NCI-H524 treated with DMSO at 0.1 percent for 48 hours (cell line): Measurements from ENCODE around the gene BORCS8.
A peak's percentile ranks its signal among the peaks of the same experiment; 100 is the strongest.
"Not testable (repeated sequence)": the region's sequence is repeated elsewhere in the genome, so short reads cannot be mapped to it uniquely, and the experiment has no call there.

ENCODE experiments used
- DNase-seq: peaks from one replicate; lab custom pipeline; 2025; lab: John Stamatoyannopoulos, UW

BORCS8 gene

GRCh38 chr19:19192078-19192882, at the start of gene BORCS8, which contains the start of gene RFXANK:
Gene BORCS8, minus strand, starts transcription at chr19:19192152. Its CDS starts 35 bp downstream, at chr19:19192117.
Gene RFXANK, plus strand, starts transcription at chr19:19192258. Its CDS starts 1,689 bp downstream, at chr19:19193947.
- peak; percentile 97 for DNase-seq

DNA sequence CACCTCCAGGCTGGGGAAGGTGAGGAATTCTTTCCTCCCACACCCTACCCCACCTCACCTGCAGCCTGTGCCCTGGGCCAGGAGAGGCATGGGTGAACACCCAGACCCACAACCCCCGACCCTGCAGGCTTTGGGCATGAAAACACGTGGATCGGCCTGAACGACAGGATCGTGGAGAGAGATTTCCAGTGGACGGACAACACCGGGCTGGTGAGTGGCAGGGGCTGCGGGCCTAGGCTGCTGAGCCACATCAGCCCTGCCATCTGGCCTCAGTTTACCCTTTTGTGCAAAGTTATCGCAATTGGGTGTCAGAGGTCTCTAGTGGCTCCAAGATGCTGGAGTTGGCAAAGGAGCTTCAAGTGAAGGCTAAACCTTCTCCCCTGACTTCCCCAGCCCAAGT, 48.5 kb upstream of the BORCS8 start:
- DNase-seq, result no peak

DNA sequence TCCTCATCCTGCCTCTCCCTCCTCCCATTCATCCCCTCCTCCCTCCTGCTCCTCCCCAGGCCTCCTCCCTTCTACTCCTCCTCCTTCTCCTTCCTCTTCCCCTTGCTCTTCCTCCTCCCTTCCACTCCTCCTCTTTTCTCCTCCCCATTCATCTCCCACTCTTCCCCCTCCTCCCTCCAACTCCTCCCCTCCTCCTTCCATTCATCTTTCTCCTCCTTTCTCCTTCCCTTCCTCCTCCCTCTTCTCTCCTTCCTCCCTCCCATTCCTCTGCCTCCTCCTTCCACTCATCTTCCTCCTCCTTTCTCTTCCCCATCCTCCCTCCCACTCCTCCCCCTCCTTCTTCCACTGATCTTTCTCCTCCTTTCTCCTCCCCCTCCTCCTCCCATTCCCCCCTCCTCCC, 47.7 kb upstream of the BORCS8 start:
- no peak for DNase-seq

- DNase-seq, result no peak
These were observed 46.4 kb upstream of the BORCS8 start for GRCh38 chr19:19238126-19238894.

GRCh38 chr19:19236173-19236572, 44.2 kb upstream of the BORCS8 start:
- DNase-seq, result no peak

- DNase-seq, result no peak
These were observed 42.4 kb upstream of the BORCS8 start for GRCh38 chr19:19234220-19234816.

DNA sequence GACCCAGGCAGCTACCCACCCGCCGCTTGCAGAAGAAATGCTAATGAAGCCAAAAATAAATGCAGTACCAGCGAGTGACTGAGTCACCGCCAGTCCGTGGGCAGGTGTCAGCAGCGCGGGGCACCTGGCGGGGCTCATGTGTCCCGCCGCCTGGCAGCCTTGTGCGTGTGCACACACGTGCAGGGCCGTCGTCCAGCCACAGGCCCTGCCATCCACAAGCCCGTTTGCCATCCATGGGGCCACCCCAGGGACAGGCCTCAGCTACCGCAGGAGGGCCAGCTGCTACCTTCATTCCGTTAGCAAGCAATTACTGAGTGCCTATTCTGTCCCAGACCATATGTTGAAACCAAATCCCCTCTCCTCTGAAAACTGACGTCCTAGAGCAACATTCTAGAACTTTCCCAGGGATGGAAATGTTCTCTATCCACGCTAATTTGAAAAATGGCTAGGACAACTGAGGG, 40.3 kb upstream of the BORCS8 start:
- DNase-seq, result peak; percentile 61

GRCh38 chr19:19230999-19231398, 39.0 kb upstream of the BORCS8 start:
- peak; percentile 65 for DNase-seq

GRCh38 chr19:19229701-19230100, 37.7 kb upstream of the BORCS8 start:
- no peak for DNase-seq

DNA sequence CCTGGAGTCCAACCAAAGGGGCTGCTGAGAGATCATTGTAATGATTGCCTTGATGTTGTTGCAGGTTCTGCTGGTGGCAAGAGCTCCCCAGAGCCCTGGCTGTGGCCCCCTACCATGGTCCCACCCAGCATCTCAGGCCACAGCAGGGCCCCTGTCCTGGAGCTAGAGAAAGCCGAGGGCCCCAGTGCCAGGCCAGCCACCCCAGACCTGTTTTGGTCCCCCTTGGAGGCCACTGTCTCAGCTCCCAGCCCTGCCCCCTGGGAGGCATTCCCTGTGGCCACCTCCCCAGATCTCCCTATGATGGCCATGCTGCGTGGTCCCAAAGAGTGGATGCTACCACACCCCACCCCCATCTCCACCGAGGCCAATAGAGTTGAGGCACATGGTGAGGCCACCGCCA, 35.3 kb upstream of the BORCS8 start:
- DNase-seq, result no peak

DNA sequence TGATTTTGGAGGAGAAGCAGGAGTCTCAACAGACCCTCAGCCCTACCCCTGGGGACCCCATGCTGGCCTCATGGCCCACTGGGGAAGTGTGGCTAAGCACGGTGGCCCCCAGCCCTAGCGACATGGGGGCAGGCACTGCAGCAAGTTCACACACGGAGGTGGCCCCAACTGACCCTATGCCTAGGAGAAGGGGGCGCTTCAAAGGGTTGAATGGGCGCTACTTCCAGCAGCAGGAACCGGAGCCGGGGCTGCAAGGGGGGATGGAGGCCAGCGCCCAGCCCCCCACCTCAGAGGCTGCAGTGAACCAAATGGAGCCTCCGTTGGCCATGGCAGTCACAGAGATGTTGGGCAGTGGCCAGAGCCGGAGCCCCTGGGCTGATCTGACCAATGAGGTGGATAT, 34.7 kb upstream of the BORCS8 start:
- DNase-seq, result no peak

DNA sequence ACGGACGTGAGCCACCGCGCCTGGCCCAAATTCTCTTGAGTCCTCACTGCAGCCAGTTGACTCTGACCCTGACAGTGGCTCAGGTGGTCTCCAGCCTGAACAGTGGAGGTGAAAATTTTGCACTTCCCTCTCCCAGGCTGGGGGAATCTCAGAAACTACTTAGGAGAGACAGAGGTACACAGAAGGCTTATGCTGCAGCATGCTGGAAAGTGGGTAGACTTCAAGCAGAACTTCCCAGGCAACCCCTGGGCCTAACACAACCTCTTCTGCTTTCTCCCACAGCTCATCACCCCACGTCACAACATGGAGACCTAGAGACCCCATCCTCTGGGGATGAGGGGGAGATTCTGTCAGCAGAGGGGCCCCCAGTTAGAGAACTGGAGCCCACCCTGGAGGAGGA, 34.3 kb upstream of the BORCS8 start:
- no peak for DNase-seq

GRCh38 chr19:19224852-19225494, 33.0 kb upstream of the BORCS8 start:
- DNase-seq, result no peak

- no peak for DNase-seq
These were observed 32.3 kb upstream of the BORCS8 start for GRCh38 chr19:19224150-19224851.

DNA sequence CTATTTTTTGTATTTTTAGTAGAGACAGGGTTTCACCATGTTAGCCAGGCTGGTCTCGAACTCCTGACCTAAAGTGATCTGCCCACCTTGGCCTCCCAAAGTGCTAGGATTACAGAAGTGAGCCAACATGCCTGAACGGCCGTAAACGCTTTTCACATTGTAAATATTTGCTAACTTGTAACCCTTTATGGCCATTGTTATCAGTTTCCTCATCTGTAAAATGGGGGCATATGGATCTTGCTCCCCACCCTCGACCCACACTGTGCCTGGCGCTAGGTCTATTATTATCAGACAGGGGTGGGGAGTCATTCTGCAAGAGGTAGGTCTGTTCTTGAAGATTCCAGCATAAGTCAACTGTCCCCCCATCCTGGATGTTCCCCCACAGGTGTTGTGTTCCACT, 31.7 kb upstream of the BORCS8 start:
- DNase-seq, result no peak

- DNase-seq, result no peak
These were observed 31.1 kb upstream of the BORCS8 start for GRCh38 chr19:19223060-19223459.

DNA sequence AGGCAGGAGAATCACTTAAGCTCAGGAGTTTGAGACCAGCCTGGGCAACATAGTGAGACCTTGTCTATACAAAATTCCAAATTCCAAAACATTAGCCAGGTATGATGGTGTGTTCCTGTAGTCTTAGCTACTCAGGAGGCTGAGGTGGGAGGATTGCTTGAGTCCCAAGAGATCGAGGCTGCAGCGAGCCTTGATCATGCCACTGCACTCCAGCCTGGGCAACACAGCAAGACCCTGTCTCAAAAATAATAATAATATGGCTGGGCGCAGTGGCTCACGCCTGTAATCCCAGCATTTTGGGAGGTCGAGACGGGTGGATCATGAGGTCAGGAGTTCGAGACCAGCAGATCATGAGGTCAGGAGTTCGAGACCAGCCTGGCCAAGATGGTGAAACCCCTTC, 29.0 kb upstream of the BORCS8 start:
- not testable (repeated sequence) for DNase-seq

- no peak for DNase-seq
These were observed 27.0 kb upstream of the BORCS8 start for GRCh38 chr19:19218911-19219310.

DNA sequence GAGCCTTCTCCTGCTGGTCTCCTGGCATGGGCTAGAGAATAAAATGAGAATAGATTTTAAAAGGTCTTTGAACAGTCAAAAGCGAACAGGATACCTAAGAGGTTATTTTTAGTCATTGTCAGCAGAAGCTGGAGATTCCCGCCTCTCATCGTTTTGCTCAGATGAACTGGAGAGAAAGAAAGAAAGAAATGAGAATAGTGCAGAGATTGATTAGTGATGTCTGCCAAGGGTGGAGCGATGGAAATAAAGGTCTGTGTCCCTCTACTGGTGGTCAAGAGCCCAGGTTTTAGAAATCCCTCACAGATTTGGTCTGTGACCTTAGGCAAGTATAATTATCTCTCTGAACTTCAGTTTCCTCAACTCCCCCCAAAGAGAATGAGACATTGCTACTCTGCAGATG, 25.1 kb upstream of the BORCS8 start:
- DNase-seq, result no peak

DNA sequence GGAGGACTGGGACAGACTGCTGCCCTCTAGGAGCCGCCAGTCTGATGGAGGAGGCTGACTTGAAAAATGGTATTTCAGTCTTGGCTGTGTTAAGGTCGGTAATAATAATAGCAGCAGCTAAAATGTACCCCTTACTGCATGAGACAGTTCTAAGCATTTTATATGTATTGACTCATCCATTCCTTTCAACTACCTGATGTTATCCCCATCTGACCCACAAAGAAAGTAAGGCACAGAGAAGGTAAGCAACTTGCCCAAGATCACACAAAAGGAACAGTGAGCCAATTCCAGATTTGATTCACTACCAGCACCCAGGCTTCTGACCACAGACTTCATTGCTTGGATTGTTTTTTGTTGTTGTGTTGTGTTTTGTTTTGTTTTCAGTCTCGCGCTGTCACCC, 23.8 kb upstream of the BORCS8 start:
- DNase-seq, result no peak

GRCh38 chr19:19214892-19215291, 22.9 kb upstream of the BORCS8 start:
- DNase-seq, result no peak

DNA sequence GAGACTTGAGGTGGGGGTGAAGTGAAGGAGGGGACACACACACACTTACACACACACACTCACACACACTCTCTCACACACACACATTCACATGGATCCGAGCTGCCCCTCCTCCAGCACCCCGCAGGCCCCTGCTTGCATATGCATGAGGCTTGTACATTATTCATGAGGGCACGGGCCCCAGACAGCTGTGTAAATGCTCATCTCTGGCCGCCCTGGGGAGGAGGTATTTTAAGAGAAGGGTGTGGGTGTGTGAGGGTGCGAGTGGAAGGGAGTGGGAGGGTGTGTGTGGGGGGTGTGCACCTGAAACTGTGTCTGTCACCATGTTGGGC, 22.2 kb upstream of the BORCS8 start:
- DNase-seq, result no peak
